HS-5 (cell line): ENCODE results near the gene LRBA.
"Not testable (repeated sequence)": the region's sequence is repeated elsewhere in the genome, so short reads cannot be mapped to it uniquely, and the experiment has no call there.

Experiments
- DNase-seq: peaks from one replicate; pipeline ENCODE4 v3.0.0-alpha.2; 2012; ENCODE audit warnings: low read depth

LRBA gene

DNA sequence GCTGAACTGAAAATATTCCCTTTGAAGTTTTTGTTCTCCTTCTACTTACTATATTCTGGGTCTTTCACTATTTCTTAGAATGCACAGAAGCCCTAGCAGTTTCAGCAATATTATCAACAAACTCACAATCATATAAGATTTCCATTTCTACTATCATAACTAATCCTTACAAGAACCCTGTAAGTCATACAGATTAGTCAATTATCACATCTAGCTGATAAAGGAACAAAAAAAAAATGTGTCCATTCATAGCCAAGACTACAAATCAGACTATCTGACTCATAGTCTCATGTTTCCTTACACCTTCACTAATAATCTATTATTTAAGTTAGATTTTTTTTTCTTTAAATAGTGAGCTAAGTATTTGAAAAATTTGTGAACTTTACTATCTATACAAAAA lies 72.5 kb downstream of the LRBA start:
- no peak for DNase-seq

DNA sequence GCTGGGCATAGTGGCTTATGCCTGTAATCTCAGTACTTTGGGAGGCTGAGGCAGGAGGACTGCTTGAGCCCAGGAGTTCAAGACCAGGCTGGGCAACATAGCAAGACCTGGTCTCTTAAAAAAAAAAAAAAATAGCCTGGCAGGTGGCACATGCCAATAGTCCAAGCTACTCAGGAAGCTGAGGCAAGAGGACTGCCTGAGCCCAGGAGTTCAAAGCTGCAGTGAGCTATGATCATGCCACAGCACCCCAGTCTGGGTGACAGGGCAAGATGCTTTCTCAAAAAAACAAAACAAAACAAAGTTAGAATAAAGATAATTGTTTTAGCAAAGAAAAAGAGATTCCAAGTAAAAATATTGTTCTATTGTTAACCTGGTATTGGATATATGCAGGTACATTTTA lies 75.0 kb downstream of the LRBA start:
- DNase-seq = no peak

DNA sequence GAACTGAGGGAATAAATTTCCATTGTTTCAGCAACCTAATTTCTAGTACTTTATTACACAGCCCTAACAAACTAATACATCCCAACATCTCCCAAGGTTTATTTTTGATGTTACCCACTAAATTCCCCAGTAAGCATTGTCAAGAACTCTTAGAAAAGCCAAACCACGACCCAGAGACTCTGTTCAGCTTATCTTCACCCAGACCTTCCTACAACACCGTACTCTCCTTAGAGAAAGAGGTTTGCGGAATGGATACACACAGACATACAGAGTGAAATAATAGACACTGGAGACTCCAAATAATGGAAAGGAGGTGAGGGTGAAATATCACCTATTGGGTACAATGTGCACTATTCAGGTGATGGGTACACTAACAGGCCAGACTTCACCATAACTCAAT lies 75.6 kb downstream of the LRBA start:
- DNase-seq = no peak

DNA sequence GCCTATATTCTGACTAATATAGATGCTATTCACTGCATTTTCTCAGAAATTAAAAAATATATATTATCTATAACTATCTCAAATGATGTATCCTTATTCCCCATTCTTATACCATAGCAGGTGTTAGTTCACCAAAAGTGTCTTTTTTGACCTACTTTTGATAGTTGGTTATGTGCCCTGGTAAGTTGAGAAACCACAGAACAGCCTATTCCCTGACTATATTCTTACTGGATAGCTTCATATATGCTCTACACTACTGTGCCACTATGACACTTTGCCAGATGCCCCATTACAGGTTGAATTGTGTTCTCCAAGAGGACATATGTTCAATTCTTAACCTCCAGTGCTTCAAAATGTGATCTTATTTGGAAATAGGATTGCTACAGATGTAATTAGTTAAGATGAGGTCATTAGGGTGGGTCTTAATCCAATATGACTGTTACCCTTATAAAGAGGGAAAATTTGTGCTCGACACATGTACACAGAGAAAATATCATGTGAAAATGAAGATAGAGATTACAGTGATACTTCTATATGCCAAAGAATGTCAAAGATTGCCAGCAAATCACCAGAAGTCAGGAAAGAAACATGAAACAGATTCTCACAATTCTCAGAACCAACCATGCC lies 76.1 kb downstream of the LRBA start:
- DNase-seq = no peak

DNA sequence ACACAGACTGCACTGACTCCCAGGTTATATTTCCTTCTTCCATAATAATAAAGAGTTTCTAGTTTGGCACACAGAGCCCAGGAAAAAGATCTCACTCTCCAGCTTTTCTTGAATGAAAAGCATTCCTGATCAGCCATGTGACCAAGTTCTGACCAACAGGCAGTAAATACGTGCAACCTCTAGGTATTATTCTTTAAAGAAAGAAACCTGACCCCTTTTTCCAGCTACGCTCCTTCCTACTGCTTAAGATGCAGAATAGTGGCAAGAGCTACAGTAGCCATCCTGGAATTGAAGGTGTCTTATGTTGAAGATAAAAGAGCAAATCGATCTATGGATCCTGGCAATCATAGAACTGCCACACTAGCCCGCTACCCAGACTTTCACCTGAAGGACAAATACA lies 76.7 kb downstream of the LRBA start:
- DNase-seq = no peak

DNA sequence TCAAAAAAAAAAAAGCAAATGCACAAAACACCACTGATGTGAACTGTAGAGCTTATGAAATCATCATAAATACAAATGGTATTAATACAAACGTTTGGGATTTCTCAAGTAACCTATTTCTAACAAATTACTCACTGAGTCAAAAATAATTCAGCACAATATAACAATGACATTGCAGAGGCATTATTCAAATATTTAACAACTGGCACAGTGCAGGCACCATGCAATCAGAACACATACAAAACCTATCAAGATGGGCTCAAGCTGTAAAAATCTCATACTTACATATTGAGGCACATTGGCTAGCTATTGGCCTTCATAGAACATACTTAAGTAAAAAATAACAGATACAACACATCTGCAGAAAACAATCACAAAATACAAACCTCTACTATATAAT lies 81.1 kb downstream of the LRBA start:
- DNase-seq = no peak

DNA sequence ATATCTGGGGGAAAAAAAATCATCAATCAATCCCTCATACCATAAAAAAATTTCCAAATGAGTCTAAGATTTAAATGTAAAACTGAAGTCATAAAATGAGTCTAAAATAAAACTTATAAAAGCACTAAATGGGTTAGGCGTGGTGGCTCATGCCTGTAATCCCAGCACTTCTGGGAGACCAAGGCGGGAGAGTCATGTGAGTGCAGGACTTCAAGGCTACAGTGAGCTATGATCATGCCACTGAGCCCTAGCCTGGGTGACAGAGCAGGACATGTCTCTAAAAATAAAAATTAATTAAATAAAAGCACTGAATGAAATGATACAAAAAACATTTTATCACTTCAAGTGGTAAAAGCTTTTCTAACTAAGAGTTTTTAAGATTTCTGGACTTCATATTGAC lies 83.3 kb downstream of the LRBA start:
- no peak for DNase-seq

DNA sequence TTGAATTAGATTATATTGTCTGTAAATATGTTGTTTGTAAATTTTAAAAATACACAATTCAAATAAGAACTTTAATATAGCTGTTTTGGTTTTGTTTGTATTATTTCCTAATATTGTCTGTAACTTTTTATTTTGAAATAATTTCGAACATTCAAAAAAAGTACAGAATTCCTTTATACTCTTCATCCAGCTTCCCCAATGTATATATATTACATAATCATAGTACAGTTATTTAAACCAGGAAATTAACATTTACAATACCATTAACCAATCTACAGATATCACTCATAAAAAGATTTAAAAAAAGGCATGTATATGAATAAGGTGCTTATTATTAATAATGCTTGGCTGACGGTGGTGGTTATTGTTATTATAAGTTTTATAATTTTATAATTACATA lies 84.1 kb downstream of the LRBA start:
- no peak for DNase-seq

DNA sequence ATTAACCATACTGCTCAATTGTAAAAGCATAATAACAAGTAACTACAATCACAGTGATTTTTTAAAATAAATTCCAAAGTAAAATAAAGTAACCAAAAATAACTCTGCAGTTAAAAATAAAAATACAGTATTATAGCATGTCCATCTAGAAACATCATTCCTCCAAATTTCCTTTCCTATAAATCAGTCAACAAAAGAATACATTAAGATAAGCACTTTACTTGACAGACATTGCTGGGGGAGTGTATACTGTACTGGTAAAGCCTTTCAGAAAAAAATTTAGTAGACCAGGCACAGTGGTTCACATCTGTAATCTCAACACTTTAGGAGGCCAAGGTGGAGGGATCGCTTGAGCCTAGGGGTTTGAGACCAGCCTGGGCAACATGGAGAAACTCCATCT lies 91.1 kb downstream of the LRBA start:
- no peak for DNase-seq

DNA sequence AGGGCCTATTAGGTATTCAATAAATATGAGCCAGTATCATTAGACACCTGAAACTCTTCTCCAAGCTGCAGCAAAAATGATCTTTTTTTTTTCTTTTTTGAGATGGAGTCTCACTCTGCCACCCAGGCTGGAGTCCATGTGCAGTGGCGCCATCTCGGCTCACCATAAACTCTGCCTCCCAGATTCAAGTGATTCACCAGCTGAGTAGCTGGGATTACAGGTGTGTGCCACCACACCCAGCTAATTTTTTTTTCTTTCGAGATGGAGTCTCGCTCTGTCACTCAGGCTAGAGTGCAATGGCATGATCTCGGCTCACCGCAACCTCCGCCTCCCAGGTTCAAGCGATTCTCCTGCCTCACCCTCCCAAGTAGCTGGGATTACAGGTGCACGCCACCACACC lies 93.6 kb downstream of the LRBA start:
- DNase-seq = not testable (repeated sequence)

DNA sequence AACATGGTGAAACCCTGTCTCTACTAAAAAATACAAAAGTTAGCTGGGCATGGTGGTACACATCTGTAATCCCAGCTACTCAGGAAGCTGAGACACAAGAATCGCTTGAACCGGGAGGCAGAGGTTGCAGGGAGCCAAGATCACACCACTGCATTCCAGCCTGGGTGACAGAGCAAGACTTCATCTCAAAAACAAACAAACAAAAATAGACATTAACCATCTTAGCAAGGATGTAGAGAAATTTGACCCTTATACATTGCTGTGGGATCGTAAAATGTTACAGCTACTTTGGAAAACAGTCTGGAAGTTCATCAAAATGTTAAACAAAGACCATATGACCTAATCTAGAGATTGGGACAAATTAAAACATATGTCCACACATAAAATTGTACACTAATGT lies 96.5 kb downstream of the LRBA start:
- DNase-seq = not testable (repeated sequence)

DNA sequence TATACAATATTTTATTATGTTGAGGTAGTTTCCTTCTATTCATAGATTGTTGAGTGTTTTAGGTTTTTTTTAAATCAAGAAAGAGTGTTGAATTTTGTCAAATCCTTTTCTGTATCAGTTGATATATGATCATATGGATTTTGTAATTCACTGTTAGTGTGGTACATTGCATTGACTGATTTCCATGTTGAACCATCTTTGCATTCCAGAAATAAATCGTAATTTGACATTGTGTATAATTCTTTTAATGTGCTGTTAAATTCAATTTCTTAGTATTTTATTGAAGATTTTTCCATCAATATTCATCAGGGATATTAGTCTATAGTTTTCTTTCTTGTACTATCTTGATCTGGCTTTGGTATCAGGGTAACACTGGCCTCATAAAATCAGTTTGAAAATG lies 103.8 kb downstream of the LRBA start:
- no peak for DNase-seq

DNA sequence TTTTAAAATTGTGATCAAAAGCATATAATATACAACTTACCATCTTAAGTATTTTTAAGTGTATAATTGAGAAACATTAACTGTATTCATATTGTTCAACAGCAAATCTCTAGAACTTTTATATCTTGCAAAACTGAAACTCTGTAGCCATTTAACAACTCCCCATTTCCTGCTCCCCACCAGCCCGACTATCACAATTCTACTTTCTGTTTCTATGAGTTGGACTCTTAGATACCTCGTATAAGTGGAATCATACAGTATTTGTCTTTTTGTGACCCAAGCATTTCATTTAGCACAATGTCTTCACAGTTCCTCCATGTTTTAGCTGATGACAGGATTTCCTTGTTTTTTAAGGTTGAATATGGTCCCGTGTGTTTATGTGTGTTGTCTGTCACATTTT lies 106.0 kb downstream of the LRBA start:
- no peak for DNase-seq

DNA sequence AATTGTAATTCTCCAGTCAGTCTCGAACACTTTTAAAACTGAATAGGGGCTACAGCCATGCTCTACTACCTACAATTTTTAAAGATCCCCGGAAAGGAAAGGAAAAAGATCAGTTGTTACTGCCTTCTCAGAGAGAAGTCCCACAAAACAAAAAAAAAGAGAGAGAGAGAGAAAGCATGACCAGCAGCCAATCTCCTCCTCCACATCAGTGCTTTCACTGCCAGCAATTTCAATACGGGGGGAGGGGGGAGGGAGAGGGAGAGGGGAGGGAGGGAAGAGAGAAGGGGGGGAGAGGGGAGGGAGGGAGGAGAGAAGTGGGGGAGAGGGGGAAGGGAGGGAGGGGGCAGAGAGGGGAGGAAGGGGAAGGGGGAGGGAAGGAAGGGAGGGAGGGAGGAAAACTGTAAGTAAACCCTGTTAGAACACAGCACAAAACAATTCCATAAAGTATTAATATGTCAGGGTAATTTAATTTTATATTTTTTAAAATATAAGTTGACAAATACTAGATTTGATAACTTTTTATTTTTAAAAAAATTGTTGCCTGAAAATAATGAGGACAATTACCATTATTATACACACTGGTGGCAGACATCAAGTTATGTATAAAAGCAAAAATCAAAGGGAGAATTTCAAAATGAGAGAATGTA lies 108.0 kb downstream of the LRBA start:
- no peak for DNase-seq

DNA sequence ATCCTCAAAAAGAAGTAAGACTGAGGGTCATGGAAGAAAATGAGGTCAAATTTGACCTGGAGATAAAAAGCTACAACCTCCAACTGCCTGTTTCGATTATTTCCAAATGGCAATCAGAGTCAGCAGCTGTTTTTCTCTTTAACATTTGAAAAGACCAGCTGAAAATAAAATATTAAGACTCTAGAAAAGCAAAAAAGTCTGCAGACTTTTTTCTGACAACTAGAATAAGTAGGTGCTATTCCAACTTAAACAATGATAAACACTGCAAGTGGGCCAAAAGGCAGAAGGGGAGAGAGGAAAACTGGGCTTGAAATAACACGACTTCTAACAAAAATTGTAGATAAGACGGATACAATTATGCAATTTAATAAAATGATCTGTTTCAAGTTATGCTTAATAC lies 110.4 kb downstream of the LRBA start:
- DNase-seq = no peak

DNA sequence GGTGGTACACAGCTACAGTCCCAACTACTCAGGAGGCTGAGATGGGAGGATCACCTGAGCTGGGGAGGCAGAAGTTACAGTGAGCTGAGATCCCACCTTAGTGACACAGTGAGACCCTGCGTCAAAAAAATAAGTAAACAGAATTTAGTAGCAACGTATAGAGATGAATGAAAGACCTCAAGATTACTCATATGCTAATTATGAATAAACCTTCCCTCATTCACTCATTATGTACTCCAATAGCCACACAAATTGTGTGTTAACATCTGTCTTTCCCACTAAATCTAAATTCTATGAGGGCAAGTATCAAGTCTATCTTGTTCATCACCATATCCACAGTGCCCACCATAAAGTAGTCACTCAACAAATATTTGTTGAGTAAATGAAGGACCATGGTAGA lies 111.5 kb downstream of the LRBA start:
- DNase-seq = no peak

DNA sequence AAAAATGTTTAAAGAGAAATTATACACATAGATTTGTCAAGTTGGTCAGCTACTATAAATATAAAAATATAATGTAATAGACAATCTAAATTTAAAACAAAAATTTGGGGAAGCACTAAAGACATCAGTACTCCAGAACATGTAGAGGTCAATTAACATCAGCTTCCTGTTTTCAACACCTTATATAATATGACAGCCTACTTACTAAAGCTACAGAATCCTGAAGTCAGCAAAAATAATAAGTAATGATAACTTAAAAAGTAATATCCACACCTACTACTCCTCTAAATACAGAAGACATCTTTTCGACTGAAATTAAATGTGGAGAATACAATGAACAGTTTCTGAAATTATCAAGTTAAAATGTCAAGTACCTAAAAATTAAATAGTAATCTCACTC lies 118.6 kb downstream of the LRBA start:
- DNase-seq = no peak

DNA sequence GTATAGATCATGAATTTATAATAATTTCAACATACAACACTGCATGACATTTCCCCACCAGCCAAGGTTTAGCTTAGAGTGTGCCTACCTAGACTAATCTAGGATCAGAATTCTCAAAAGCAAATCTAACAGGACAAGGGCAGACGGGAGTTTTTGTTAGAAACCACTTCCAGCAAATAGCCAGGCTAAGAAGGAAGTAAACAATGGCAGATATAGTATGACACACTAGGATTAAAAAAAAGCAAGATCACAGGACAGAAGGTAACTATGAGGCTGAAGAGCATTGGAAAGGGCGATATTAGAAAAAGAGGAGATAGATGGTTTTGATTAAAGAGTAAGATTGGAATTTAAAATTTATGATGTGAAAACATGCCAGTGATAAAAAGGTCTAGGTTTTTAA lies 124.8 kb downstream of the LRBA start:
- DNase-seq = no peak

DNA sequence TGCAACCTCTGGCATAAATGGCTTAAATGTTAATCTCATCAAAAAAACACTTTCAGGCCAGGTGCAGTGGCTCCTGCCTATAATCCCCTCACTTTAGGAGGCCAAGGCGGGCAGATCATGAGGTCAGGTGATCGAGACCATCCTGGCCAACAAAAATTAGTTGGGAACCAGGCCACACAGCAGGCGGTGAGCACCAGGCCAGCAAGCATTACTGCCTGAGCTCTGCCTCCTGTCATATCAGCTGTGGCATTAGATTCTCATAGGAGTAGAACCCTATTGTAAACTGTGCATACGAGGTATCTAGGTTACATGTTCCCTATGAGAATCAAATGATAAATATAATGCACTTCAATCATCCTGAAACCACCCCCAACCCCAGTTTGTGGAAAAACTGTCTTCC lies 125.8 kb downstream of the LRBA start:
- no peak for DNase-seq

DNA sequence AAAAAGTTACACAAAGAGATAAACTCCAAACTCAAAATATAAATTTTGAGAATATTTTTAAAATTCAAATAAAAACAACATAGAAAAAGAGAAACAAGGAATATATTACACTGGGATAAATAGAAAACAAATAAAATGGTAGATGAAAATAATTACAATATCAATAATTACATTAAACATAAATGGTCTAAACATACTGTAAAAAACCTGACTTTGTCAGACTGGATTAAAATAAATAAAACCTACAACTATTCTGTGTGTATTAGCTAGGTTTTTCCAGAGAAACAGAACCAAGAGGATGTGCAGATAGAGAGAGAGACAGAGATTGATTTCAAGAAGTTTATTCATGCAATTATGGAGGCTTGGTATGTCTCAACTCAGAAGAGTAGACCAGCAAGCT lies 126.5 kb downstream of the LRBA start:
- no peak for DNase-seq

DNA sequence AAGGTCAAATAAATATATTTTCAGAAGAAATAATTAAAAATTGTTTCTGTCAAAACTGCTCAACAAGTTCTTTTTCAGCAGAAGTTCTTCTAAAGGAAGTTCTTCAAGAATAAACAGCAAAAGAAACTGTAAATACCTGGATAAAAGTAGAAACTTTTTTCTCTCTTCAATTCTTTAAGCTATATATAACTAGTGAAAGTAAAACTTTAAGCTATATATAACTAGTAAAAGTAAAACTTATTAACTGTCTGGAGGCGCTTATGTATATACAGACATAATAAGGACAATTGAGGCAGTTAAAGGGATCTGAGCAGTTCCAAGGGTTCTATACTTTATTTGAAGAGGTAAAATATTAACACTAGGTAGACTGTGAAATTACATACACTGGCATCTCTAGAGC lies 126.9 kb downstream of the LRBA start:
- DNase-seq = no peak

DNA sequence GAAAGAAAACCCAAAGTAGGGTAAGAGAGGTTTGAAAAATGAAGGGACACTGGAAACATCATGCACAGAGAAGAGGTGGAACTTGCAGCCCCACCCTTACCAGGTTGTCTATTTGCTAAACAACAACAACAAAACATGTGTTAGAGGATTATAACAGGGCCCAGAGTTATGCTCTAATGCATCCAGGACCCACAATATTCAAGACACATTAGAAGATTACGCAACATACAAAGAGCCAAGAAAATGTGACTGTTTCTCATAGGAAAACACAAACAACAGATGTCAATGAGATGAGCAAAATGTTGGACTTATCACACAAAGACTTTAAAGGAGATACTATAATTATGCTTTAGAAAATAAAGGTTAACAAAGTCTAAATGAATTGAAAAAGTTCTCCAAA lies 128.5 kb downstream of the LRBA start:
- no peak for DNase-seq

DNA sequence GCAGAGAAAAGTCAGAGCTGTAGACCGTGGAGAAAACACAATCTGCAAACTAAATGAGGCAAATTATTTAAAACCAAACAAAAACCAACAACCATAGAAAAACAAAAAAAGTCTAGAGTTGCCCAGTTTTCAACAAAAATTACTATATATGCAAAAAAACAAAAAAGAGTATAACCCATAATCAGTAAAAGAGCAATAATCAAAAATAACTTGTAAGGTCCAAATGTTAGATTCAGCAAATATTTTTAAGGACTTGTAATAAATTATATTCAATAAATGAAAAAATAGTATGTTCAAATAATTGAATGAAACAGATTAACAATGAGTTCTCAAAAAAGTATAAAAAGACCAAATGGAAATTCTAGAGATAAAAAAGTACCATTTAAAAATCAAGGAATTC lies 130.5 kb downstream of the LRBA start:
- DNase-seq = no peak

DNA sequence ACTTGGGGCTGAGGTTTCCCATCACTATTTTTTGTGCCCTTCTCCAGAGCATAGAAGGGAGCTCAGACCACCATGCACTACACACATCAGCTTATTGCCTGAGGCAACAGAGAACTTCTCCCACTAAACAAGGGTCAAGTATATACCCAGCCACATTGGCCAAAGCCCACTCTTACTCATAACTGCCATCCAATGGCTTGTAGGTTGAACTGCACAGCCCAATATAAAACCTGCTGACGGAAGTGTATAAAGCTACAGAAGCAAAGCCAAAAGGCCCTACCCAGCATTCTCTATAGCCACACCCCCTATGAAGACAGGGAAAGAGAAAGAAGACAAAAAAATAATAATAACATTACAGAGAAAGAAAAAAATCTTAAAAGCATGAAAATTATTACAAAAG lies 139.7 kb downstream of the LRBA start:
- DNase-seq = no peak
